ENCODE results near the gene CLEC2A. TPM values are rescaled to one million over a fixed set of nuclear protein-coding genes. Genes with fewer than 3 reads are reported as not detected.
"Not testable (repeated sequence)": the region's sequence is repeated elsewhere in the genome, so short reads cannot be mapped to it uniquely, and the experiment has no call there.

Gene CLEC2A
- total and polyA plus RNA-seq, 2 donors: 0.11 TPM; not detected in 1

GRCh38 chr12:9881246-9881645 is 50.9 kb downstream of the CLEC2A start, which contains the start of gene KLRF2:
Gene KLRF2 (plus strand): TSS chr12:9881489. CDS start chr12:9881596, 107 bp downstream.
- no peak within 1 kb of the TSS for H3K4me3 ChIP-seq (ENCODE audit: low read length in 2 of 2)
- no peaks in the 10 kb centered on the region for H3K4me1 ChIP-seq (ENCODE audit: control insufficient read depth in 2 of 2, insufficient read depth in 2 of 2, low read length in 2 of 2)
- H3K9me3 ChIP-seq (ENCODE audit: control insufficient read depth in 2 of 2, insufficient read depth in 1 of 2, low read length in 1 of 2): no peaks in the 10 kb centered on the region
- H3K27ac ChIP-seq (ENCODE audit: low read depth in 1 of 2, low read length in 1 of 2): no peak within 1 kb of the TSS
- no peaks in the 10 kb centered on the region for H3K27me3 ChIP-seq (ENCODE audit: control insufficient read depth in 2 of 2, insufficient read depth in 1 of 2, low read length in 1 of 2)
- H3K36me3 ChIP-seq (ENCODE audit: control insufficient read depth in 2 of 2, insufficient read depth in 2 of 2, low read length in 1 of 2): no peaks in the 10 kb centered on the region
- 75% methylated on average over 3 of the region's 3 CpGs for WGBS
- no peak for DNase-seq (ENCODE audit: low read depth in 6 of 9, low spot score in 9 of 9)

GRCh38 chr12:9880532-9881078 is 51.6 kb downstream of the CLEC2A start:
- Histone ChIP-seq H3K27me3 (ENCODE audit: control insufficient read depth in 2 of 2, insufficient read depth in 1 of 2, low read length in 1 of 2) (no peaks in the 10 kb centered on the region), H3K27ac (ENCODE audit: low read depth in 1 of 2, low read length in 1 of 2) (no peak overlapping the region), H3K4me1 (ENCODE audit: control insufficient read depth in 2 of 2, insufficient read depth in 2 of 2, low read length in 2 of 2) (no peaks in the 10 kb centered on the region), H3K4me3 (ENCODE audit: low read length in 2 of 2) (no peak overlapping the region), H3K9me3 (ENCODE audit: control insufficient read depth in 2 of 2, insufficient read depth in 1 of 2, low read length in 1 of 2) (no peaks in the 10 kb centered on the region), H3K36me3 (ENCODE audit: control insufficient read depth in 2 of 2, insufficient read depth in 2 of 2, low read length in 1 of 2) (no peaks in the 10 kb centered on the region)
- 97% methylated on average over 4 of the region's 4 CpGs for WGBS
- no peak for DNase-seq (ENCODE audit: low read depth in 6 of 9, low spot score in 9 of 9)

- WGBS: over 99% methylated on average over 26 of the region's 26 CpGs
- H3K27me3 ChIP-seq (ENCODE audit: control insufficient read depth in 2 of 2, insufficient read depth in 1 of 2, low read length in 1 of 2); H3K9me3 ChIP-seq (ENCODE audit: control insufficient read depth in 2 of 2, insufficient read depth in 1 of 2, low read length in 1 of 2); H3K27ac ChIP-seq (ENCODE audit: low read depth in 1 of 2, low read length in 1 of 2); H3K4me3 ChIP-seq (ENCODE audit: low read length in 2 of 2); H3K36me3 ChIP-seq (ENCODE audit: control insufficient read depth in 2 of 2, insufficient read depth in 2 of 2, low read length in 1 of 2); DNase-seq (ENCODE audit: low read depth in 6 of 9, low spot score in 9 of 9); H3K4me1 ChIP-seq (ENCODE audit: control insufficient read depth in 2 of 2, insufficient read depth in 2 of 2, low read length in 2 of 2): not testable (repeated sequence)
Measured at GRCh38 chr12:9876120-9876519, 56.0 kb downstream of the CLEC2A start.

GRCh38 chr12:9872742-9873141 is 59.4 kb downstream of the CLEC2A start:
- no peak for DNase-seq (ENCODE audit: low read depth in 6 of 9, low spot score in 9 of 9)
- Histone ChIP-seq H3K27ac (ENCODE audit: low read depth in 1 of 2, low read length in 1 of 2) (no peak overlapping the region), H3K9me3 (ENCODE audit: control insufficient read depth in 2 of 2, insufficient read depth in 1 of 2, low read length in 1 of 2) (no peaks in the 10 kb centered on the region), H3K36me3 (ENCODE audit: control insufficient read depth in 2 of 2, insufficient read depth in 2 of 2, low read length in 1 of 2) (no peaks in the 10 kb centered on the region), H3K4me3 (ENCODE audit: low read length in 2 of 2) (no peak overlapping the region), H3K27me3 (ENCODE audit: control insufficient read depth in 2 of 2, insufficient read depth in 1 of 2, low read length in 1 of 2) (no peaks in the 10 kb centered on the region), H3K4me1 (ENCODE audit: control insufficient read depth in 2 of 2, insufficient read depth in 2 of 2, low read length in 2 of 2) (no peaks in the 10 kb centered on the region)
- 92% methylated on average over 11 of the region's 11 CpGs for WGBS

GRCh38 chr12:9872162-9872561 is 60.0 kb downstream of the CLEC2A start:
- no peak overlapping the region for H3K27ac ChIP-seq (ENCODE audit: low read depth in 1 of 2, low read length in 1 of 2)
- whole genome bisulfite sequencing: 95% methylated on average over 3 of the region's 3 CpGs

GRCh38 chr12:9870286-9870866 is 61.8 kb downstream of the CLEC2A start:
- no peaks in the 10 kb centered on the region for H3K36me3 ChIP-seq (ENCODE audit: control insufficient read depth in 2 of 2, insufficient read depth in 2 of 2, low read length in 1 of 2)
- peak in 6 of 9 donors; percentile 22 to 72 (median 37) for DNase-seq (ENCODE audit: low read depth in 6 of 9, low spot score in 9 of 9)
- no peaks in the 10 kb centered on the region for H3K27me3 ChIP-seq (ENCODE audit: control insufficient read depth in 2 of 2, insufficient read depth in 1 of 2, low read length in 1 of 2)
- peak overlapping the region; percentile 78 to 90 for H3K27ac ChIP-seq (ENCODE audit: low read depth in 1 of 2, low read length in 1 of 2)
- H3K4me1 ChIP-seq (ENCODE audit: control insufficient read depth in 2 of 2, insufficient read depth in 2 of 2, low read length in 2 of 2): no peaks in the 10 kb centered on the region
- WGBS: 42% methylated on average over 2 of the region's 2 CpGs
- H3K4me3 ChIP-seq (ENCODE audit: low read length in 2 of 2): peak overlapping the region in 1 of 2 donors; percentile 31
- no peaks in the 10 kb centered on the region for H3K9me3 ChIP-seq (ENCODE audit: control insufficient read depth in 2 of 2, insufficient read depth in 1 of 2, low read length in 1 of 2)

More at GRCh38 chr12:9872162-9872561, 60.0 kb downstream of the CLEC2A start:
- no peak for DNase-seq (ENCODE audit: low read depth in 6 of 9, low spot score in 9 of 9)
- Histone ChIP-seq H3K36me3 (ENCODE audit: control insufficient read depth in 2 of 2, insufficient read depth in 2 of 2, low read length in 1 of 2) (no peaks in the 10 kb centered on the region), H3K9me3 (ENCODE audit: control insufficient read depth in 2 of 2, insufficient read depth in 1 of 2, low read length in 1 of 2) (no peaks in the 10 kb centered on the region), H3K4me3 (ENCODE audit: low read length in 2 of 2) (no peak overlapping the region), H3K27me3 (ENCODE audit: control insufficient read depth in 2 of 2, insufficient read depth in 1 of 2, low read length in 1 of 2) (no peaks in the 10 kb centered on the region), H3K4me1 (ENCODE audit: control insufficient read depth in 2 of 2, insufficient read depth in 2 of 2, low read length in 2 of 2) (no peaks in the 10 kb centered on the region)

GRCh38 chr12:9869307-9870161 is 62.6 kb downstream of the CLEC2A start, which contains the start of gene CLEC2B:
Gene CLEC2B (minus strand): TSS chr12:9869354.
- no peaks in the 10 kb centered on the region for H3K9me3 ChIP-seq (ENCODE audit: control insufficient read depth in 2 of 2, insufficient read depth in 1 of 2, low read length in 1 of 2)
- under 1% methylated on average over 11 of the region's 11 CpGs for WGBS
- peak; percentile 47 to 91 (median 73) for DNase-seq (ENCODE audit: low read depth in 6 of 9, low spot score in 9 of 9)
- no peaks in the 10 kb centered on the region for H3K36me3 ChIP-seq (ENCODE audit: control insufficient read depth in 2 of 2, insufficient read depth in 2 of 2, low read length in 1 of 2)
- H3K4me1 ChIP-seq (ENCODE audit: control insufficient read depth in 2 of 2, insufficient read depth in 2 of 2, low read length in 2 of 2): peaks cover 2 to 5% of the 10 kb centered on the region in 2 donors
- H3K27me3 ChIP-seq (ENCODE audit: control insufficient read depth in 2 of 2, insufficient read depth in 1 of 2, low read length in 1 of 2): no peaks in the 10 kb centered on the region
- H3K27ac ChIP-seq (ENCODE audit: low read depth in 1 of 2, low read length in 1 of 2): peak within 1 kb of the TSS; percentile 90 to 92
- peak within 1 kb of the TSS; percentile 55 to 82 for H3K4me3 ChIP-seq (ENCODE audit: low read length in 2 of 2)

- H3K27ac ChIP-seq (ENCODE audit: low read depth in 1 of 2, low read length in 1 of 2): peak overlapping the region; percentile 71 to 90
Measured at GRCh38 chr12:9868951-9869306, 63.2 kb downstream of the CLEC2A start.

GRCh38 chr12:9868311-9868801 is 63.8 kb downstream of the CLEC2A start:
- H3K27ac ChIP-seq (ENCODE audit: low read depth in 1 of 2, low read length in 1 of 2): peak overlapping the region in 1 of 2 donors; percentile 90
- WGBS: 7% methylated on average over 11 of the region's 11 CpGs

More at GRCh38 chr12:9868951-9869306, 63.2 kb downstream of the CLEC2A start:
- WGBS: 2% methylated on average over 4 of the region's 4 CpGs
- Histone ChIP-seq H3K4me1 (ENCODE audit: control insufficient read depth in 2 of 2, insufficient read depth in 2 of 2, low read length in 2 of 2) (peaks cover 2 to 5% of the 10 kb centered on the region in 2 donors), H3K36me3 (ENCODE audit: control insufficient read depth in 2 of 2, insufficient read depth in 2 of 2, low read length in 1 of 2) (no peaks in the 10 kb centered on the region), H3K9me3 (ENCODE audit: control insufficient read depth in 2 of 2, insufficient read depth in 1 of 2, low read length in 1 of 2) (no peaks in the 10 kb centered on the region), H3K4me3 (ENCODE audit: low read length in 2 of 2) (peak overlapping the region; percentile 55 to 82), H3K27me3 (ENCODE audit: control insufficient read depth in 2 of 2, insufficient read depth in 1 of 2, low read length in 1 of 2) (no peaks in the 10 kb centered on the region)
- DNase-seq (ENCODE audit: low read depth in 6 of 9, low spot score in 9 of 9): no peak

More at GRCh38 chr12:9868311-9868801, 63.8 kb downstream of the CLEC2A start:
- no peaks in the 10 kb centered on the region for H3K27me3 ChIP-seq (ENCODE audit: control insufficient read depth in 2 of 2, insufficient read depth in 1 of 2, low read length in 1 of 2)
- no peaks in the 10 kb centered on the region for H3K36me3 ChIP-seq (ENCODE audit: control insufficient read depth in 2 of 2, insufficient read depth in 2 of 2, low read length in 1 of 2)
- H3K4me3 ChIP-seq (ENCODE audit: low read length in 2 of 2): peak overlapping the region; percentile 55 to 66
- H3K9me3 ChIP-seq (ENCODE audit: control insufficient read depth in 2 of 2, insufficient read depth in 1 of 2, low read length in 1 of 2): no peaks in the 10 kb centered on the region
- peak in 5 of 9 donors; percentile 13 to 66 (median 56) for DNase-seq (ENCODE audit: low read depth in 6 of 9, low spot score in 9 of 9)
- peaks cover 2 to 5% of the 10 kb centered on the region in 2 donors for H3K4me1 ChIP-seq (ENCODE audit: control insufficient read depth in 2 of 2, insufficient read depth in 2 of 2, low read length in 2 of 2)

Measured in thymus (tissue), 11 donors.